HG03457 (cell line): Measurements from ENCODE around the gene PAK2.
"Not testable (repeated sequence)": the region's sequence is repeated elsewhere in the genome, so short reads cannot be mapped to it uniquely, and the experiment has no call there.

Source experiments
- ATAC-seq: cut with Tn5 transposase; IDR thresholded peaks from one replicate; pipeline ENCODE4 v1.9.1; 2021; ENCODE audit warnings: moderate number of reproducible peaks; ENCODE audit not compliant: unreplicated experiment

Gene PAK2

DNA sequence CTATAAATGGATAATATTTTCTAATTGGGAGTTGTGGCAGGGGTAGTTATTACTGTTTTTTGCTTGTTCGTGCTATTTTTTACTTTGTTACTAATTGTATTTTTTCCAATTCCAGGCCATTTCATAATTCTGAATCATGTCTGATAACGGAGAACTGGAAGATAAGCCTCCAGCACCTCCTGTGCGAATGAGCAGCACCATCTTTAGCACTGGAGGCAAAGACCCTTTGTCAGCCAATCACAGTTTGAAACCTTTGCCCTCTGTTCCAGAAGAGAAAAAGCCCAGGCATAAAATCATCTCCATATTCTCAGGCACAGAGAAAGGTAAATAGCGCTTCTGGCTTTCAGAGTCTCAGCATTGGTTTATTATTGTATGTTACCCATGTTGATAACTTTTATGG is 42.9 kb downstream of the PAK2 start:
- ATAC-seq = no peak

DNA sequence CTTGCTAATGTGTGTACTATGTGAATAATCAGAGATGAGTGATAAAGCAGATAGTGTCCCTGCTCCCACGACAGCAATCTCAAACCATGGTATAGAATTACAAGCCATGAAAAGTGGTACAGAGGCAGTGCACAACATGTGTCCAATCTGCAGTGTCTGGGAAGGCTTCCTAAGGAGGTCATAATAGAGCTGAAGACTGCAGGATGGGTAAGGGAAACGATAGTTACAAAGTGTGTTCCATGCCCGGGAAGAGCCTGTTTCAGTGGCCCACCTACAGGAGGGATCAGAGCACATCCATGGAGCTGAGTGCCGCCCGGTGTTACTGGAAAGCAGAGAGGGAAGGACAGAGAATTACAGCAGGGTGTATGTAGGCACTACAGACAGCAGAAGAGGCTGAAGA is 48.9 kb downstream of the PAK2 start:
- no peak for ATAC-seq

DNA sequence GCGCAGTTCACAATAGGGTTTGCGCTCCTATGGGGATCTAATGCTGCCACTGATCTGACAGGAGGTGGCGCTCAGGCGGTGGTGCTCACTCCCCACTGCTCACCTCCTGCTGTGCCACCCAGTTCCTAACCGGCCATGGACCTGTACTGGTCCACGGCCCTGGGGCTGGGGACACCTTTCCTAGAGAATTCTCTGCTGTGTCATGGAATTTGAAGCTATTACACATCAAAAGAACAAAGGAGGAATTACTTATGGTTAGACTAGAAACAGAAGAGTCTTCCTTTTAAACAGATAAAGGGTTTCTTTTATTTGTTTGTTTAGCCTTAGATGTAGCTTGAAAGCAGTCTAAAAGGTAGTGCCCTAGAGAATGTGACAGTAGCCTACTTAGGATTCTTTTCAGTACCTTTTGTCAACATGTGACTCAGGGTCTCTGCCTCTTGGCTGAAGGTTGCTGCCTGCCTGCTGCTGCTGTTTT is 50.3 kb downstream of the PAK2 start:
- no peak for ATAC-seq

DNA sequence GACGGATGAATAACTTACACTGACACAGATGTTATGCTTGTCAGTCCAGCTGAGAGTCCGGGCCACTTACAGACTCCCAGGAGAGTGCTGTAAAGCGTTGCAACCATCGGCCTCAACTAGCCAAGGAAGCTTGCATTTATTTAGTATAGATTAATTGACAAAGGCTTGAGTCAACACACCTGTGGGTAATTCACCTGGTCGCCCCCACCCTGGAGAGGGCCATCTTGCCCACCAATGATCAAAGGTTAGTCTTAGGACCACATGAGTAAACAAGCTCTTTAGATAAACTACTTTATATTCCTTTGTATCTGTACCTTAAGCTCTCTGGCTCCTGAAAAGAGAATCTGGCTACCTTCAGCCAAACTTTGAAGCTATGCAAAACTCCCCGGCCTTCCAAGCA is 51.0 kb downstream of the PAK2 start:
- ATAC-seq = no peak

DNA sequence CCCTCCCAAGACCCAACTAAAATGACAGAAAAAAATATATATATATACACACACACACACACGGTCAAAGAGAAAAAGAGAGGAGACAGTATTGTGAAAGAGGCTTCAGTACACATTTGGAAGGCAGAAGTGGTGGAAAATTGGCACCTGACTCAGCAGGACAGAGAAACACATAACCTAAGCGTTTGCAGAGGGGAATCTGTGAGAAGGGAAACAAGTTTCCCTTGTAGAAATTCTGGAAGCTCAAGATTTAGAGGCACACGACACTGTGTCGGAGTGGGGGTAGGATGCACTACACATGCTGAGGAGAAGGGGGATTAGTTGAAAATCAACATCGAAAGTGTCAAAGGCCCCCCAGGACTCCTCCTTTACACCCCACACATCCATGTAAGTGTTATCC is 53.1 kb downstream of the PAK2 start:
- no peak for ATAC-seq

DNA sequence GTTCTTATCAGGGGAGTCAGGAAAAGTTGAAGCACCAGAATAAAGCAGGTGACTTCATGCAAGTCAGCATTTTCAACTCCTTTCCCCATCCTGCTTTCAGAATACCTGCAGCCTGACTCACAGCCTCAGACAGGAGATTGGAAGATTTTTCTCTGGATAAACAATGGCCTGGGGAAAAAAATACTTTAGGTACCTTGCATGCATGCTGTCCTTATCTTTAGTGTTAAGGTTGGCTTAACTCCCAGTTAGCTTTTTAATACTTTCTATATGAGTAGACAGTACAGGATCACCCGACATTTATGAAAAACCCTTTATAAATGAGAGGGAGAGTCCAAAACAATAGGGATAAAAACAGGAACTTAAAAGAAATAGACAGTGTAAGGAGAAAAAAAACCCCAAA is 53.6 kb downstream of the PAK2 start:
- ATAC-seq = no peak

DNA sequence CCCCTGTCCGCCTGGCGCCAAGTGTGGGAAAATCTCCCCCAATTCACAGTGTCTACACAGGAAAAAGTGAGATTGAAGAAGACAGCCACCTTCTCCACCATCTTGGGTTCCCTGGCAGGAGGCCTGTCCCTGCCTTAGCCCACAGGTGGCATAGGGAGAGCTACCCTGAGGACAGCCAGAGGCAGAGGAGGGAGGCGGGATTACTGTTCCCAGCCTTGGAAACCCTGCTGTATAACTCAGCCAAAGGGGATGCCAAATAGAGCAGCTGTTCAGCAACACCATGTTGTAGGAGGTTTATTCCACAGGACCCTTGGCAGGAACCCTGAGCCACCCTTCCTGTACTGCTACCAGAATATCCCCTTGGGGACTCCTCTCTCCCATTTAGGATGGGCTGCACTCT is 54.8 kb downstream of the PAK2 start:
- no peak for ATAC-seq

DNA sequence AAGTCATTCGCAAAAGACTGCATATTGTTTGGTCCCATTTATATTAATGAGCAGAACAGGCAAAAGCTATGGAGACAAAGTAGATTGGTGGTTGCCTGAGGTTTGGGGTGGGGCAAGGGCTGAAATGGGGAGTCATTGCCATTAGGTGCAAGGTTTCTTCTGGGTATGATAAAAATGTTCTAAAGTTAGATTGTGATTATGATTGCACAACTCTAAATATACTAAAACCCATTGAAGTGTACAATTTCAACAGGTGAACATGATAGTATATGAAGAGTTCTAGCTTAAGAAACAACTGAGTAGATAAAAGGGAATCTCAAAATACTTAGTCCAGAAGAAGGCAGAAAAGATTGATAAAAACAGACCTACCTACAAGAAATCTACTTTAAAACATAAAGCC is 56.7 kb downstream of the PAK2 start:
- no peak for ATAC-seq

DNA sequence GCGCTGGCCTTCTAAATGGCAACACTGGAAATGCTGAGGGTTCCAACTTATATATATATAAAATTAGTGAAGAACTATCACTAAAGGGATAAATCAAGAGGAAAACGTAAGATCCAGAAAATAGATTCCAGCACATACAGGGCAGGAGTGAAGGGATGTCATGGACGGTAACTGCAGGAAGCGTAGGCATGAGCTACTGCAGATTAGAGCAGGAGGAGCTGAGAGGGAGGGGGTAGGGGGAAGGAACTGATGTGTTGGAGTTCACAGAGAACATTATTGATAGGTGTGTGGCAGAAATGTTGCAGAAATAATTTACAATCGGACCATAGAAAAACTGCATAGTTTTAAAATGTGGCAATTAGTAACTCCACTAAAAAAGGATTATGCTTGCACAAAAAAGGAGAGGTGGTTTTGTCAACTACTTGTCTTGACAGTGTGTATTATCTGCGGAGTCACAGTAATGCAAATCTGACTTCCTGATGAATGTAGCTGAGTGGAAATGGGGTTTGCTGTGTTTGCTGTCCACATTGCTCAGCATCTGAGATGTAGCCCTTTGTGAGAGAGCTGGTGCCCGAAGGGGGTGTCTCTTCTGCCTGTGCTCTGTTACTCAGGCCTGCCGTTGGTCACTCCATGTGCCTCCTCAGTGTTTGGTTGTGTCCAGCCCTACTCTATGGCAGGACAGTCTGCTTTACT is 61.2 kb downstream of the PAK2 start:
- ATAC-seq = no peak

DNA sequence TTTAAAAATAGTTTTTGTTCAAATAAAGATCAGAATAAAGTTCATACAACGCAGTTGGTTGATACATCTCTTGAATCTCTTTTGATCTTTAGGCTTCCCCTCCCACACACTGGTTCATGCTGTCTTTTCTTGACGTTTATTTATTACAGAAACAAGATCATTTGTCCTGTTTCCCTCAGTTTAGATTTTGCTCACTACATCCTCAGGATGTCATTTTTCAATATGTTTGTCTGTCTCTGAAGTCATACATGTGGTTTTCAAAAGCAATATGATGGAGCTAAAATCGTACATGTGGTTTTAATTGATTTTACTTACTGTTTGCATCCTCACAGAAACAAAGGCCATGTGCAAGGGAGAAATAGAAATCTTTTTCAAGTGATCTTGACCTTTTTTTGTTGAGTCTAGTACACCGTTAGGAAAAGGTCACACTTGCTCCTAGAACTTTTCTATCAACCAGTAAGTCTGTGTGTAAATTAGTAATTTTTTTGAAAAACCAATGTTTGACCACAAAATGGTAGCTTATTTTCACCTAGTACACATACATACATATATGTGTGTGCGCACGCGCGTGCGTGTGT is 64.3 kb downstream of the PAK2 start:
- no peak for ATAC-seq

DNA sequence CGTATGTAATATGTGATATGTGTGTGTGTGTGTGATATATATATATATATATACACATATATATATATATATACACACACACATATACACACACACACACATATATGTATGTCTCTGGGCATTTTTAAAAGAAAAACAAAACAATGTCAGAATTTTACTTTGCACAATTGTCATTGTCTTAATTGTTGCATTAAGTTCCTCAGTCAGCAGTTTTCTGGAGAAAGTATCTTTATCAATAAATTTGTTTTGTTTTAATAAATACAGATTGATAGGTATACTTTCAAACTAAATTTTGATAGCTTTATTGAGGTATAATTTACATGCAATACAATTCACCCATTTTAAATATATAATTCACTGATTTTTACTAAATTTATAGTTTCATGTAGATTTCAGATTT is 65.1 kb downstream of the PAK2 start:
- ATAC-seq = no peak

DNA sequence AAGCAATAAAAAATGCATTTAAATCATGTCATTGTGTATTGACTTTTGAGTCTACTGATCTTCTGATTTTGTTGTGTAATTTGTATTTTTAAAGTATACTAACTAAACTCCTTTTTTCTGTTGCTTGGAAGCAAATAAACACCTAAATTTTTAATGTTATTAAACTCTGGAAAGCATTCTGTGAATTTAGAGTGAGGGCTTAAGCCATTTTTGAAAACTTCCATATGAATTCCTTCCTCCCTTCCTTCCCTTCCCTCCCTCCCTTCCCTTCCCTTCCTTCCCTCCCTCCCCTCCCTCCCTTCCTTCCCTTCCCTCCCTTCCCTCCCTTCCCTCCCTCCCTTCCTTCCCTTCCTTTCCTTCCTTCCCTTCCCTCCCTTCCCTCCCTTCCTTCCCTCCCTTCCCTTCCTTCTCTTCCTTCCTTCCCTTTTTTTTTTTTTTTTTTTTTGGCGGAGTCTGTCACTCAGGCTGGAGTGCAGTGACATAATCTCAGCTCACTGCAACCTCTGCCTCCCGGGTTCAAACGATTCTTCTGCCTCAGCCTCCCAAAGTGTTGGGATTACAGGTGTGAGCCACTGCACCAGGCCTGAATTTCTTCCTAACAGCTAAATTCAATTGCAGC is 71.4 kb downstream of the PAK2 start:
- no peak for ATAC-seq

DNA sequence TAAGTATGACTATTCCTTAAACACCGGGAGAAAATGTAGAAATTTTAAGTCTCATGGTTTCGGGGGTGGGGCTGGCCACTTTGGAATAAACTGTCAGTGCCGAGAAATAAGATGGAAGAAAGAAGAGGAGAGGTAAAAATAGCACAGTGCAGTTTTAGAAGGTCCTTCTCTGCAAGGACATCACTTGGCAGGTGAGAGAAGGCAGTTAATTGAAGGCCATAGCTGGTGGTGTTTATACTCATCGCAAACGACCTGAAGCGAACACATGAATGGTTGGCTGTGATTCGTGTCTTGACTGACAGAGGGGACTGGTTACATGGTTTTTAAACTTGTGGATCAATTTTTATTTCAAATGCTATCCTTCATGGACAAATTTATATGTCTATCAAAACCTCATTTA is 73.2 kb downstream of the PAK2 start:
- no peak for ATAC-seq

DNA sequence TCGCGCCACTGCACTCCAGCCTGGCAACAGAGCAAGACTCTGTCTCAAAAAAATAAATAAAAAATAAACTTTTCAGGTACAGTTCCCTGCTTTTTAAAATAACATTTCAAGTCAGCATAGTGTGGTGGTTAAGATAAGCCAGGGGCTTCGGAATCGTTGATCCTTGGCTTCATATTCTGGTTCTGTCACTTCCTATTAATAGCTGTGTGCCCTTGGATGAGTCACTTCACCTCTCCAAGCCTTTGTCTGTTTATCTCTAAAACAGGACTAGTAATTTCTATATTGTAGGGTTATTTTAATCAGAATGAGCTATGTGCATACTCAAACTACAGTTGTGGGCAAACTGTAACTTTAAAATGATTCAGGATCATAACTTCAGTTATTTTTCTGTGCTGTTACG is 74.2 kb downstream of the PAK2 start:
- ATAC-seq = no peak

DNA sequence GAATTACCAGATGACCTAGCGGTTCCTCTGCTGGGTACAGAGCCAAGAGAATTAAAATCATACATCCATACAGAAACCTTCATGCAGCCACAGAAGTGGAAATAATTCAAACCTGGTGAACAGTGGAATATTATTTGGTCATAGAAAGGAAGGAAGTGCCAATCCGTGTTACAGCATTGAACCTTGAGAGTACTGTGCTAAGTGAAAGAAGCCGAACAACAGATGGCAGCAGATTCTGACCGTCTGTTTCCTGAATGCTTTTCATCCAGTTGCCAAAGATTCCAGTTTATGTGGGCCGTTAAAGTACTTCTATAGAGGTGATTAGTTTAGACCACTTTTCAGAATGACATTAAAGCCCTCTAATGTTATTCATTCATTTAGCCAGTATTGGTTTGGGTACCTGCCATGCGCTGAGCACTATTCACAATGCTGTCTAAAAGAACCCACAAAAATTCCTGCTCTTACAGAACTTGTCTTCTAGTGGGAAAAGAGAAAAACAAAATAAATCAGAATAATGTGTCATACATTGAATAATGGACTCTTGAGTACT is 82.2 kb downstream of the PAK2 start:
- ATAC-seq = no peak

DNA sequence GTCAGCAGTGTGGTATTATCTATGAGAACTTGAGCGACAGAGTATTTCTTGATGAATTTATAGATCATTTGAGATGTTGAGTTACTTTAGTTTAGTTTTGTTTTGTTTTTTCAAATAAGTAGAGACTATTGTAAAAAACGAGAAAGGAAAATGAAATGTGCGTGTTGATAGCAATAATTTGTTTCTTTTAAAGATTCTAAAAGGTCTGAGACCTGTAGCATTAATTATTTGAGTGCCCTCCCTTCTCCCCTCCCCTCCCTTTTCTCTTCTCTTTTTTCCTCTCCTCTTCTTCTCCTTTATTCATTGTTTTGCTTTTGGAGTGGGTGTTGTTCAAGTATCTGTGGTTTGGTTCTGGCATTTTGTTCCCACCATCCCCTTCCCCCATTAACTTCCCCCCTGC is 90.0 kb downstream of the PAK2 start:
- ATAC-seq = not testable (repeated sequence)

DNA sequence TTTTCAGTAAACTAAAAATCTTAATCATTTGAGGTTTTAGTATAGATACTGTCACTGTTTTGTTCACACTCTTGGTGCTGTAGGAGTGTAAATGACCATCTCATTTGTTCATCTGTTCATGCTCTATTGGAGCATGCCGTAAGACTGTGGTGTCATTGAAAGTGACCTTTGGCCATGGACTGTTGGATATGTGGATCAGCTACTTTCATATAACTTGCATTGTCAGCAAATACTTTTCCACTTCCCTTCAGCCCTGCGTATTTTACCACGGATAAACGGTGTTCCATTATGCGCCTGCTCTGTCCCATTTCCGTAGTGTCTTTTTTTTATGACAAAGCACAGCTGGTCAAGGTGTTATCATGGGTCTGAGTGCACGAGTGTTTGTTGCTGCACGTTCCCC is 95.4 kb downstream of the PAK2 start:
- ATAC-seq = no peak

DNA sequence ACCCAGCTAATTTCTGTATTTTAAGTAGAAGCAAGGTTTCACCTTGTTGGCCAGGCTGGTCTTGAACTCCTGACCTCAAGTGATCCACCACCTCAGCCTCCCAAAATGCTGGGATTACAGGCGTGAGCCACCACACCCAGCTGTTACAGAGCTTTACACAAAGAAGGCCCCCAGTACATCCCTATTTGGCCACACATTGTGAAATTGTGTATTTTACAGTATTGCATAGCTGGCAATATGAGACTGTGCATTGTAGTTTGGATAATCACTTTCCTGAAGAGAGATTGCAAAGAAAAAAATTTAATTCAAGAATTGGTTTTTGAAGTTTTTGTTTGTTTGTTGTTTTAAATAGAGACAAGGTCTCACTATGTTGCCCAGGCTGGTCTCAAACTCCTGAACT is 97.0 kb downstream of the PAK2 start:
- not testable (repeated sequence) for ATAC-seq

DNA sequence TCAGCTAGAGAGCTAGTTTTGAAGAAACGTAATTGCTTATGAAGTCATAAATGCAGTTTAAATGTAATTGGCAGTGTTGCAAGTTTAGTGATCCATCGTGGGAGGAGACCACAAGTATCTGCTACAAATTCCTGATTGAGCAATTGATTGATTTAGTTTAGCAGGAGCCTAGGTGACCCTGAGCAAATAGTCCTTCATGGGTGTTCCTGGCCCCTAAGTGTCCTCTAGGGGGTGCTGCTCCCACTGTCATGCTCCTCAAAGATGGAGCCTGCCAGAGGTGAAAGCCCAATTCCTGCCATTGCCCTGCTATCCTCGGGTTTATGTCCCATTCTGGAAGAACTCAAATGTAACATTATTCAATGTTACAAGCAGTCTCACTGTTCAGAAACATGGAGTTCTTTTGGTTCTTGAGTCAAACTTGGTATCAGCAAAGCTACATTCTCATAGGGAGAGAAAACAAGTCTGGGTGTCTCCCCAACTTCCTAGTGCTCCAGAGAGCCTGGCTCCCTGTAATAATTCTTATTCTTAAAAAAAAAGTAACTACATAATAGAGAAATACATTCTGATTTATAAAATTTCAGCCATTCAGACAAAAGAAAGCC is 98.3 kb downstream of the PAK2 start:
- no peak for ATAC-seq

DNA sequence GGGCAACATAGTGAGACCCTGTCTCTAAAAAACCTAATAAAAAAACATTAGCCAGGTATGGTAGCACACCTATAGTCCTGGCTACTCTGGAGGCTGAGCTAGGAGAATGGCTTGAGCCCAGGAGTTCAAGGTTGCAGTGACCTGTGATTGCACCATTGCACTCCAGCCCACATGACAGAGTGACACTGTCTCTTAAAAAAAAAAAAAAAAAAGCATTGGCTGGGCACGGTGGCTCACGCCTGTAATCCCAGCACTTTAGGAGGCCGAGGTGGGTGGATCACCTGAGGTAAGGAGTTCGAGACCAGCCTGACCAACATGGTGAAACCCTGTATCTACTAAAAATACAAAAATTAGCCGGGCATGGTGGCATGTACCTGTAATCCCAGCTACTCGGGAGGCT is 99.7 kb downstream of the PAK2 start:
- ATAC-seq = not testable (repeated sequence)

DNA sequence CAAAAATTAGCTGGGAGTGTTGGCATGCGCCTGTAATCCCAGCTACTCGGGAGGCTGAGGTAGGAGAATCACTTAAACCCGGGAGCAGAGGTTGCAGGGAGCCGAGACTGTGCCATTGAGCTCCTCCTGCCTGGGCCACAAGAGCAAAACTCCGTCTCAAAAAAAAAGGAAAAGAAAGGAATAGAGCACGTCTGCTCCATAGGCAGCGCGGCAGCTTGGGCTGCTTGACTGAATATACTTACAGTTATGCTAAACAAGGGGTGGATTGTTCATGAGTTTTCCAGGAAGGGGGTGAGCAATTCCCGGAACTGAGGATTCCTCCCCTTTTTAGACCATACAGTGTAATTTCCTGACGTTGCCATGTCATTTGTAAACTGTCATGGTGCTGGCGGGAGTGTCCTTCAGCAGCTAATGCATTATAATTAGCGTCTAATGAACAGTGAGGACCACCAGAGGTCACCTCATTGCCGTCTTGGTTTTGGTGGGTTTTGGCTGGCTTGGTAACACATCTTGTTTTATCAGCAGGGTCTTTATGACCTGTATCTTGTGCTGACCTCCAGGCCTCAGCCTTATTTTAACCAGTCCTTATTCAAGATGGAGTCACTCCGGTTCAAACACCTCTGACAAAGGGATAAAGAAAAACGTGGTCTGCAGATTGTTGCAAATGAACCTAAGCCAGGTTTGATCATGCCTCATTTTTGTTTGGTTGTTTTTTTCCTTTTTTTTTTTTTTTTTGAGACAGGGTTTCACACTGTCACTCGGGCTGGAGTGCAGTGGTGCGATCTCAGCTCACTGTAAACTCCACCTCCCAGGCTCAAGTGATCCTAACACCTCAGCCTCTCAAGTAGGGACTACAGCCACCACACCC is 103.1 kb downstream of the PAK2 start:
- ATAC-seq = no peak
